Astrocyte (in vitro differentiated cells and primary cell): ENCODE measurements around the gene PFKL.

Experiments
- CTCF ChIP-seq: IDR thresholded peaks from 2 replicates; pipeline ENCODE4 v1.5.1; 2011; ENCODE audit warnings: low read depth, mild to moderate bottlenecking, inconsistent platforms, low read length, moderate library complexity; ENCODE audit not compliant: insufficient read depth
- EZH2 ChIP-seq: IDR thresholded peaks from 2 replicates; pipeline ENCODE4 v1.6.1; 2012; ENCODE audit warnings: mild to moderate bottlenecking, low read length, inconsistent platforms; ENCODE audit not compliant: insufficient read depth

GRCh38 chr21:44356636-44357035 lies 56.8 kb downstream of the PFKL start:
- TF ChIP-seq CTCF (no peak), EZH2 (no peak)
